NCI-H526 (cell line): Measurements from ENCODE around the gene SGSH.
"Not testable (repeated sequence)": the region's sequence is repeated elsewhere in the genome, so short reads cannot be mapped to it uniquely, and the experiment has no call there.

Source experiments
- DNase-seq, 2 experiments: peaks; one replicate each; lab custom pipeline; 2025; lab: John Stamatoyannopoulos, UW

The SGSH gene

GRCh38 chr17:80253631-80254395, 33.7 kb upstream of the SGSH start:
- DNase-seq: peak in 1 of 2 experiments; percentile 19

- DNase-seq: peak; percentile 52 to 88
Measured at GRCh38 chr17:80252871-80253270, 32.7 kb upstream of the SGSH start.

- no peak for DNase-seq
Measured at GRCh38 chr17:80251966-80252365, 31.8 kb upstream of the SGSH start.

GRCh38 chr17:80248894-80249710, 29.0 kb upstream of the SGSH start:
- no peak for DNase-seq

- no peak for DNase-seq
Measured at GRCh38 chr17:80248001-80248893, 28.1 kb upstream of the SGSH start.

GRCh38 chr17:80247561-80247960, 27.4 kb upstream of the SGSH start:
- no peak for DNase-seq

- no peak for DNase-seq
Measured at GRCh38 chr17:80246726-80247125, 26.6 kb upstream of the SGSH start.

GRCh38 chr17:80246266-80246681, 26.1 kb upstream of the SGSH start:
- DNase-seq: no peak

- DNase-seq: no peak
Measured at GRCh38 chr17:80245566-80246265, 25.6 kb upstream of the SGSH start.

GRCh38 chr17:80244871-80245509, 24.9 kb upstream of the SGSH start:
- DNase-seq: no peak

- DNase-seq: not testable (repeated sequence)
Measured at GRCh38 chr17:80244448-80244847, 24.3 kb upstream of the SGSH start.

GRCh38 chr17:80243526-80244433, 23.6 kb upstream of the SGSH start:
- no peak for DNase-seq

GRCh38 chr17:80242505-80242904, 22.4 kb upstream of the SGSH start:
- no peak for DNase-seq

- no peak for DNase-seq
Measured at GRCh38 chr17:80237386-80237785, 17.3 kb upstream of the SGSH start.

GRCh38 chr17:80236911-80237310, 16.8 kb upstream of the SGSH start:
- no peak for DNase-seq

GRCh38 chr17:80233202-80233601, 13.1 kb upstream of the SGSH start:
- no peak for DNase-seq

- DNase-seq: no peak
Measured at GRCh38 chr17:80232438-80232837, 12.3 kb upstream of the SGSH start.

GRCh38 chr17:80229011-80229410, 8.9 kb upstream of the SGSH start:
- no peak for DNase-seq

- DNase-seq: no peak
Measured at GRCh38 chr17:80228477-80228876, 8.3 kb upstream of the SGSH start.

- no peak for DNase-seq
Measured at GRCh38 chr17:80227666-80228065, 7.5 kb upstream of the SGSH start.
